Measurements from ENCODE around the gene AKR1B15.

DNA sequence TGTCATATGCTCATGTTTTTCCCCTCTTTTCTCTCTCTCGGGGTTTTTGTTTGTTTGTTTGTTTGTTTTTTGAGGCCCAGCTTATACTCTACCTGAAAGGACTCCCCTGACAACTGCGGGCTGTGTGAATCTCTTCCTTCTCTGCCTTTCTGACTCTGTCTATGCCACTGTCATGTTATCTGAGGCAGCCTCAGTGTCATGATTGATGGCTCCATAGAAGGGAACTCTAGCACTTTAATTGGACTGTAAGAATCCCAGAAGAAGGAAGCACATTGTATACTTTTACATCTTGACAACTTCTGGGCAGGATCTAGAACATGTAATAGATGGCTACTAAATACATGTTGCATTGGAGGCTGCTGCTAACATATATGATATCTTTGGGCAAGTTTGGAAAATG lies 25.4 kb downstream of the AKR1B15 start:
- TF ChIP-seq POLR2A (IDR thresholded peaks at IDR 0.05; ENCODE audit: low read depth, low read length) (no peak), CTCF (IDR thresholded peaks at IDR 0.05; ENCODE audit: extremely low read depth in 1 of 2, insufficient read depth in 1 of 2, low read depth in 1 of 2, low read length in 2 of 2) (no peak), POLR2AphosphoS5 (IDR thresholded peaks at IDR 0.05; ENCODE audit: insufficient read depth, low read depth, low read length) (no peak)
- TF ChIP-seq, protein P1, sequence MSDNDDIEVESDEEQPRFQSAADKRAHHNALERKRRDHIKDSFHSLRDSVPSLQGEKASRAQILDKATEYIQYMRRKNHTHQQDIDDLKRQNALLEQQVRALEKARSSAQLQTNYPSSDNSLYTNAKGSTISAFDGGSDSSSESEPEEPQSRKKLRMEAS (IDR thresholded peaks at IDR 0.05; ENCODE audit: insufficient read depth, insufficient read length) = no peak
